PFSK-1 (cell line): ENCODE data around the gene ZDHHC24.

Experiments
- FOXP2 ChIP-seq: optimal IDR thresholded peaks from 2 replicates; pipeline ENCODE3; 2011; ENCODE audit warnings: borderline replicate concordance, control low read depth, inconsistent platforms; ENCODE audit not compliant: insufficient read depth; ENCODE audit errors: extremely low read length, extremely low read depth
- POLR2AphosphoS5 ChIP-seq: IDR thresholded peaks from 2 replicates; pipeline ENCODE4 v1.6.1; 2012; ENCODE audit warnings: low read depth, mild to moderate bottlenecking, control low read depth, low read length, moderate library complexity
- REST ChIP-seq, 2 experiments: IDR thresholded peaks; 2 replicates each; pipeline versions ENCODE4 v1.6.1 to v1.8.0; 2011 to 2012; ENCODE audit warnings: low read depth in 2 of 2, low read length in 2 of 2, control low read depth in 1 of 2, inconsistent platforms in 1 of 2, mild to moderate bottlenecking in 1 of 2, moderate library complexity in 1 of 2; ENCODE audit not compliant: insufficient read depth in 1 of 2
- SIN3A ChIP-seq: IDR thresholded peaks from 2 replicates; pipeline ENCODE4 v1.6.1; 2012; ENCODE audit warnings: mild to moderate bottlenecking, low read length, moderate library complexity, borderline replicate concordance; ENCODE audit not compliant: insufficient read depth
- TAF1 ChIP-seq: IDR thresholded peaks from 2 replicates; pipeline ENCODE4 v1.6.1; 2012; ENCODE audit warnings: low read length, control low read depth, borderline replicate concordance; ENCODE audit not compliant: insufficient read depth

Gene ZDHHC24

GRCh38 chr11:66568124-66568916 is 22.5 kb upstream of the ZDHHC24 start, which contains the start of gene CTSF:
CTSF (minus strand) TSS chr11:66568606; CDS start chr11:66568486, 120 bp downstream.
- TF ChIP-seq SIN3A, result no peak
- TF ChIP-seq FOXP2, result no peak
- TF ChIP-seq POLR2AphosphoS5, result no peak
- TF ChIP-seq REST (IDR thresholded peaks at IDR 0.05; ENCODE audit: insufficient read depth in 1 of 2, low read depth in 2 of 2, low read length in 2 of 2), result no peak
- no peak for TF ChIP-seq TAF1

- TF ChIP-seq POLR2AphosphoS5 (no peak), FOXP2 (no peak), SIN3A (no peak), REST (IDR thresholded peaks at IDR 0.05; ENCODE audit: insufficient read depth in 1 of 2, low read depth in 2 of 2, low read length in 2 of 2) (no peak), TAF1 (no peak)
These were observed 21.9 kb upstream of the ZDHHC24 start for GRCh38 chr11:66567787-66568123.

- TF ChIP-seq FOXP2, result no peak
- no peak for TF ChIP-seq POLR2AphosphoS5
- no peak for TF ChIP-seq TAF1
- TF ChIP-seq REST (IDR thresholded peaks at IDR 0.05; ENCODE audit: insufficient read depth in 1 of 2, low read depth in 2 of 2, low read length in 2 of 2), result no peak
- no peak for TF ChIP-seq SIN3A
These were observed 20.4 kb upstream of the ZDHHC24 start for GRCh38 chr11:66566221-66566620.

GRCh38 chr11:66564984-66565383 is 19.1 kb upstream of the ZDHHC24 start:
- TF ChIP-seq SIN3A (no peak), REST (IDR thresholded peaks at IDR 0.05; ENCODE audit: insufficient read depth in 1 of 2, low read depth in 2 of 2, low read length in 2 of 2) (no peak), POLR2AphosphoS5 (no peak), TAF1 (no peak), FOXP2 (no peak)

- TF ChIP-seq REST (IDR thresholded peaks at IDR 0.05; ENCODE audit: insufficient read depth in 1 of 2, low read depth in 2 of 2, low read length in 2 of 2), result no peak
- TF ChIP-seq FOXP2, result no peak
- no peak for TF ChIP-seq TAF1
- TF ChIP-seq POLR2AphosphoS5, result no peak
- no peak for TF ChIP-seq SIN3A
These were observed 18.7 kb upstream of the ZDHHC24 start for GRCh38 chr11:66564538-66564937.
